ENCODE results near the gene PPP3R1.

Gene PPP3R1

DNA sequence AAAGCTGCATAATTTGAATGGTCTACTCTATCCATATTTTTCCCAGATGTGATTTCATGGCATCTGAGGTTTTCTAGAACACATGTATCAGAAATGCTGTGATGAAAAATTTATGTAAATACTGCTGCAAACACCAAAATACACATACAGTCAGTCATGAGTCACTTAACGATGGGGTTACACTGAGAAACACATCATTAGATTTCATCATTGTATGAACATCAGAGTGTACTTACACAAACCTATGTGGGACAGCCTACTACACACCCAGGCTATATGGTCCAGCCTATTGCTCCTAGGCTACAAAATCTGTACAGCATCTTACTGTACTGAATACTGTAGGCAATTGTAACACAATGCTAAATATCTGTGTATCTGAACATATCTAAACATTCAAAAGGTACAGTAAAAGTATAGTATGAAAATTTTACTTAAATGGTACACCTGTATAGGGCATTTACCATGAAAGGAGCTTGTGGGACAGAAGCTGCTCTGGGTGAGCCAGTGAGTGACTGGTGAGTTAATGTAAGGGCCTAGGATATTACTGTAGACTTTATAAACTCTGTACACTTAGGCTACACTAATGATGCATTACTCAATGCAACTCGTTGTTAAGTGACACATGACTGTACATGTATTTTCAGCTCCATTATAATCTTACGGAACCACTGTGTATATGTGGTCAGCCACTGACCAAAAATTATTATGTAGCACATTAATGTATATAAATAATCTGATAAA lies 61.2 kb downstream of the PPP3R1 start:
- no peak overlapping the region for H3K27ac ChIP-seq (ENCODE audit: low read depth, low read length)

DNA sequence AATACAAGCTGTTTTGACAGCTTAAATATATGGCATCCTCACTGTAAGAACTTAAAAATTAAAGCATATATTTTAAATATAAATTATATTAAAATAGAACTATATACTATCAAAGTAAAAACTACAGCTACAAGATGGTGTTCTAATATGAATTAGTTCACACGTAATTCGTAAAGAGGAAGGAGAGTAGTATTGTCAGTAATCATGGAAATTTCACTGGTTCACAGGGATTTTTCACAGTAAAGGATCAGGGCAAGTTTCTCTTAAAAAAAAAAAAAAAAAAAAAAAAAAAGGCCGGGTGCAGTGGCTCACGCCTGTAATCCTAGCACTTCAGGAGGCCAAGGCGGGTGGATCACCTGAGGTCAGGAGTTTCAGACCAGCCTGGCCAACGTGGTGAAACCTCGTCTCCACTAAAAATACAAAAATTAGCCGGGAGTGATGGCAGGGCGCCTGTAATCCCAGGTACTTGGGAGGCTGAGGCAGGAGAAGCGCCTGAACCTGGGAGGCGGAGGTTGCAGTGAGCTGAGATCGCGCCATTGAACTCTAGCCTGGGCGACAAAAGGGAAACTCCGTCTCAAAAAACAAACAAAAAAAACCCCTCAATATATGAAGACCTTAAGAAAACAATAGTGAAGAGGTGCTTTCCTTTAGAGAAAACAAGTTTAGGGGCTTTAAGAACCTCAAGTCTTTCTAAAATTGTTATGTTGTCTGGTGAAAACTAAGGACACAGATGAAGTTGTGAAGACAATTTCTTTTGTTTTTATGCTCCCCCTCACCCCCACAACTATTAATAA lies 62.1 kb downstream of the PPP3R1 start:
- Histone ChIP-seq H2AFZ (ENCODE audit: insufficient read depth, low read length, poor library complexity) (no peak overlapping the region), H3K23ac (ENCODE audit: low read length) (no peak overlapping the region), H3K79me1 (ENCODE audit: low read length) (no peaks in the 10 kb centered on the region), H3K4me2 (ENCODE audit: low read length) (no peak overlapping the region), H3K4me1 (ENCODE audit: control insufficient read depth in 1 of 2, insufficient read depth in 2 of 2, low read length in 2 of 2) (no peaks in the 10 kb centered on the region), H3K14ac (ENCODE audit: low read length) (no peak overlapping the region), H3K79me2 (ENCODE audit: control insufficient read depth, insufficient read depth, low read length, poor library complexity) (no peaks in the 10 kb centered on the region), H3K27ac (ENCODE audit: low read depth, low read length) (no peak overlapping the region), H2BK5ac (ENCODE audit: low read depth, low read length, poor library complexity) (no peak overlapping the region), H3K9me3 (ENCODE audit: insufficient read depth, low read depth, low read length) (no peaks in the 10 kb centered on the region), H2AK5ac (ENCODE audit: low read length) (no peak overlapping the region), H3K4me3 (ENCODE audit: low read depth, low read length) (no peak overlapping the region), H3K36me3 (ENCODE audit: control insufficient read depth in 1 of 2, insufficient read depth in 2 of 2, low read length in 2 of 2) (peaks cover 0 to 2% of the 10 kb centered on the region in 2 experiments), H3K4ac (ENCODE audit: low read depth, low read length) (no peak overlapping the region), H4K12ac (ENCODE audit: low read depth, low read length) (no peak overlapping the region), H2BK12ac (ENCODE audit: low read length) (no peak overlapping the region), H3K18ac (ENCODE audit: low read length) (no peak overlapping the region), H3K9ac (ENCODE audit: low read length) (no peak overlapping the region), H2BK120ac (ENCODE audit: insufficient read depth, low read length, poor library complexity) (no peak overlapping the region), H4K91ac (ENCODE audit: low read depth, low read length) (no peak overlapping the region), H3K27me3 (ENCODE audit: insufficient read depth, low read length) (no peaks in the 10 kb centered on the region), H4K8ac (ENCODE audit: low read depth, low read length) (no peak overlapping the region)
- no CpG with 5 or more reads among the region's 15 CpGs for WGBS (ENCODE audit: extremely low coverage, insufficient coverage, insufficient read length)
- DNase-seq: no peak

More for the DNA sequence above, 61.2 kb downstream of the PPP3R1 start:
- no CpG with 5 or more reads among the region's 3 CpGs for WGBS (ENCODE audit: extremely low coverage, insufficient coverage, insufficient read length)
- Histone ChIP-seq H2BK12ac (ENCODE audit: low read length) (no peak overlapping the region), H4K12ac (ENCODE audit: low read depth, low read length) (no peak overlapping the region), H4K8ac (ENCODE audit: low read depth, low read length) (no peak overlapping the region), H3K4me1 (ENCODE audit: control insufficient read depth in 1 of 2, insufficient read depth in 2 of 2, low read length in 2 of 2) (no peaks in the 10 kb centered on the region), H2AFZ (ENCODE audit: insufficient read depth, low read length, poor library complexity) (no peak overlapping the region), H2AK5ac (ENCODE audit: low read length) (no peak overlapping the region), H3K23ac (ENCODE audit: low read length) (no peak overlapping the region), H3K9ac (ENCODE audit: low read length) (no peak overlapping the region), H3K18ac (ENCODE audit: low read length) (no peak overlapping the region), H3K14ac (ENCODE audit: low read length) (no peak overlapping the region), H4K91ac (ENCODE audit: low read depth, low read length) (no peak overlapping the region), H2BK120ac (ENCODE audit: insufficient read depth, low read length, poor library complexity) (no peak overlapping the region), H3K79me1 (ENCODE audit: low read length) (no peaks in the 10 kb centered on the region), H3K79me2 (ENCODE audit: control insufficient read depth, insufficient read depth, low read length, poor library complexity) (no peaks in the 10 kb centered on the region), H2BK5ac (ENCODE audit: low read depth, low read length, poor library complexity) (no peak overlapping the region), H3K36me3 (ENCODE audit: control insufficient read depth in 1 of 2, insufficient read depth in 2 of 2, low read length in 2 of 2) (no peaks in the 10 kb centered on the region), H3K4me3 (ENCODE audit: low read depth, low read length) (no peak overlapping the region), H3K4ac (ENCODE audit: low read depth, low read length) (no peak overlapping the region), H3K4me2 (ENCODE audit: low read length) (no peak overlapping the region), H3K27me3 (ENCODE audit: insufficient read depth, low read length) (no peaks in the 10 kb centered on the region), H3K9me3 (ENCODE audit: insufficient read depth, low read depth, low read length) (no peaks in the 10 kb centered on the region)
- DNase-seq: no peak

DNA sequence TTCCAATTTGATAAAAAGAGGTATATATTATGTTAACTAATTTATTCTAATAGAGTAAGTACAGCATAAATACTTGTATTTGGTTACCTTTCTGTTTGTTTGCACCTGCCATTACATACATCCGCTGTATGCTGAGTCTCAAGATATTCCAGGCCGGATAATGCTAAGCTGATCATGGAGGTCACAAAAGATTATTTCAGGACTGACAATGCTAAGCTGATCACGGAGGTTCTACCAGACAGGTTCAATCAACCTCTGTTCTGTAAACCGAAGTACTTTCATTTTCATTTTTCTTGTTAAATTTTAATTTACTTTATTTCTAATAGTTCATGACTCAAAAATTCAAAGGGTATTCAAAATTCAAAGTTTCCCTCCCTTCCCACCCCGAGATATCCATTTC lies 63.5 kb downstream of the PPP3R1 start:
- no peak overlapping the region for H3K27ac ChIP-seq (ENCODE audit: low read depth, low read length)

GRCh38 chr2:68187329-68187728 lies 65.0 kb downstream of the PPP3R1 start:
- no peak overlapping the region for H4K8ac ChIP-seq (ENCODE audit: low read depth, low read length)
- H3K18ac ChIP-seq (ENCODE audit: low read length): no peak overlapping the region
- no peak overlapping the region for H2BK120ac ChIP-seq (ENCODE audit: insufficient read depth, low read length, poor library complexity)
- H2BK5ac ChIP-seq (ENCODE audit: low read depth, low read length, poor library complexity): no peak overlapping the region
- H3K4me1 ChIP-seq (ENCODE audit: control insufficient read depth in 1 of 2, insufficient read depth in 2 of 2, low read length in 2 of 2): no peaks in the 10 kb centered on the region
- no peak overlapping the region for H3K27ac ChIP-seq (ENCODE audit: low read depth, low read length)
- H3K9ac ChIP-seq (ENCODE audit: low read length): no peak overlapping the region
- H3K79me2 ChIP-seq (ENCODE audit: control insufficient read depth, insufficient read depth, low read length, poor library complexity): no peaks in the 10 kb centered on the region
- no peak overlapping the region for H3K4ac ChIP-seq (ENCODE audit: low read depth, low read length)
- H3K36me3 ChIP-seq (ENCODE audit: control insufficient read depth in 1 of 2, insufficient read depth in 2 of 2, low read length in 2 of 2): peaks cover 0 to 7% of the 10 kb centered on the region in 2 experiments
- no peaks in the 10 kb centered on the region for H3K9me3 ChIP-seq (ENCODE audit: insufficient read depth, low read depth, low read length)
- no peak overlapping the region for H2AFZ ChIP-seq (ENCODE audit: insufficient read depth, low read length, poor library complexity)
- H3K14ac ChIP-seq (ENCODE audit: low read length): no peak overlapping the region
- H3K4me2 ChIP-seq (ENCODE audit: low read length): no peak overlapping the region
- H2AK5ac ChIP-seq (ENCODE audit: low read length): no peak overlapping the region
- no peak overlapping the region for H4K12ac ChIP-seq (ENCODE audit: low read depth, low read length)
- H4K91ac ChIP-seq (ENCODE audit: low read depth, low read length): no peak overlapping the region
- WGBS (ENCODE audit: extremely low coverage, insufficient coverage, insufficient read length): no CpG with 5 or more reads among the region's 1 CpG
- H3K23ac ChIP-seq (ENCODE audit: low read length): no peak overlapping the region
- H3K79me1 ChIP-seq (ENCODE audit: low read length): no peaks in the 10 kb centered on the region
- H3K4me3 ChIP-seq (ENCODE audit: low read depth, low read length): no peak overlapping the region
- no peaks in the 10 kb centered on the region for H3K27me3 ChIP-seq (ENCODE audit: insufficient read depth, low read length)
- no peak for DNase-seq
- no peak overlapping the region for H2BK12ac ChIP-seq (ENCODE audit: low read length)

More for the DNA sequence above, 63.5 kb downstream of the PPP3R1 start:
- WGBS (ENCODE audit: extremely low coverage, insufficient coverage, insufficient read length): no CpG with 5 or more reads among the region's 5 CpGs
- Histone ChIP-seq H3K79me2 (ENCODE audit: control insufficient read depth, insufficient read depth, low read length, poor library complexity) (no peaks in the 10 kb centered on the region), H3K4me2 (ENCODE audit: low read length) (no peak overlapping the region), H3K18ac (ENCODE audit: low read length) (no peak overlapping the region), H2BK5ac (ENCODE audit: low read depth, low read length, poor library complexity) (no peak overlapping the region), H3K79me1 (ENCODE audit: low read length) (no peaks in the 10 kb centered on the region), H3K4ac (ENCODE audit: low read depth, low read length) (no peak overlapping the region), H4K91ac (ENCODE audit: low read depth, low read length) (no peak overlapping the region), H3K4me3 (ENCODE audit: low read depth, low read length) (no peak overlapping the region), H2BK120ac (ENCODE audit: insufficient read depth, low read length, poor library complexity) (no peak overlapping the region), H3K23ac (ENCODE audit: low read length) (no peak overlapping the region), H3K36me3 (ENCODE audit: control insufficient read depth in 1 of 2, insufficient read depth in 2 of 2, low read length in 2 of 2) (peaks cover 0 to 3% of the 10 kb centered on the region in 2 experiments), H3K4me1 (ENCODE audit: control insufficient read depth in 1 of 2, insufficient read depth in 2 of 2, low read length in 2 of 2) (no peaks in the 10 kb centered on the region), H4K12ac (ENCODE audit: low read depth, low read length) (no peak overlapping the region), H3K9me3 (ENCODE audit: insufficient read depth, low read depth, low read length) (no peaks in the 10 kb centered on the region), H2AK5ac (ENCODE audit: low read length) (no peak overlapping the region), H3K9ac (ENCODE audit: low read length) (no peak overlapping the region), H2AFZ (ENCODE audit: insufficient read depth, low read length, poor library complexity) (no peak overlapping the region), H2BK12ac (ENCODE audit: low read length) (no peak overlapping the region), H4K8ac (ENCODE audit: low read depth, low read length) (no peak overlapping the region), H3K14ac (ENCODE audit: low read length) (no peak overlapping the region), H3K27me3 (ENCODE audit: insufficient read depth, low read length) (no peaks in the 10 kb centered on the region)
- no peak for DNase-seq

All from trophoblast cell (in vitro differentiated cells and primary cell).